Colon (tissue), 2 donors: Measurements from ENCODE around the gene PRKACB.
"Not testable (repeated sequence)": the region's sequence is repeated elsewhere in the genome, so short reads cannot be mapped to it uniquely, and the experiment has no call there.

ENCODE experiments used
- FAIRE-seq: peaks from 2 replicates; lab custom pipeline; 2012; peaks lifted over from hg19 to GRCh38; lab: Jason Lieb, UNC
- donor health status: control.
- donor health status: control.

Gene PRKACB

GRCh38 chr1:84223751-84224432 is 79.8 kb downstream of the PRKACB start:
- no peak for FAIRE-seq

- FAIRE-seq, result no peak
Measured at GRCh38 chr1:84224905-84225304, 80.8 kb downstream of the PRKACB start.

DNA sequence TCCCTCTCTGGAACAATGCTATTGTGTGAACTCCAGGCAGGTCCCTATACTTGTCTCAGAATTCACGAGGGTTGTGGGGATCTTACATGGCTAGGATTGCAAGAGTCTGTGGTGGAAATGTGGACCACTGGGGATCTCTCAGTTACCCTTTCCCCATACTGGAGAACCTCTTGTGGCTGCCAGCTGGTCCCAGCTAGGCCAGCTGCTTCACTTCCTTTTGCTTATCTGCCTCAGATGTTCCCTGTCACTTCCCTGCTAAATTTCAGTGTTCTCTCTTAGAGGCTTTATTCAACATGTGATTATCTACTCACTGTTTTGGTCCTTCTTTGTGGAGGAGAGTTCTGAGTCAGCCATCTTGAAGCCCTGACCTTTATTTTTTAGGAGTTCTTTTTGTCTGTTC is 81.6 kb downstream of the PRKACB start:
- FAIRE-seq, result no peak

GRCh38 chr1:84232676-84233075 is 88.6 kb downstream of the PRKACB start:
- not testable (repeated sequence) for FAIRE-seq

DNA sequence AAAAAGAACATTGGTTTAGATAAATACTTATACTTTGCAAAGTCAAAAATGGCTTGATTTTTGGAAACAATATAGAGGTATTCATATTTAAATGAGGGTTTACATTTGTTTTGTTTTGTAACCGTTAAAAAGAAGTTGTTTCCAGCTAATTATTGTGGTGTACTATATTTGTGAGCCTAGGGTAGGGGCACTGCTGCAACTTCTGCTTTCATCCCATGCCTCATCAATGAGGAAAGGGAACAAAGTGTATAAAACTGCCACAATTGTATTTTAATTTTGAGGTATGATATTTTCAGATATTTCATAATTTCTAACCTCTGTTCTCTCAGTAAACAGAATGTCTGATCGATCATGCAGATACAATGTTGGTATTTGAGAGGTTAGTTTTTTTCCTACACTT is 92.2 kb downstream of the PRKACB start:
- FAIRE-seq, result no peak

DNA sequence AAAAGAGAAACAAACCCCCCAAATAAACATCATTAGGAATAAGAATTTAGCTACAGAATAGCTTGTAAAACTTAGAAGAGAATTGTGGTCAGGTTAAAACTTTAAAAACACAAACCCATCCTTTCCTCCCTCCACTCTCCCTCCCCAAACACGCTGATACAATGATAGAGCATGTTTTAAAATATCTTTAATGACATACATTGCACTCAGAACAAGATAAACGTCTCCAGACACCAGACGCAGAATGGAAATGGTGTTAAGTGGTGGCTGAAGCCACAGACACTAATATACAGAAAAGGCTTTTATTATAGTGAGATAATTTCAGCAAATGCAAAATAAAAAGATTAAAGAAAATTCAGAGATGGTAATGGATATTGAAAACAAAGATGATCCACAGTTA is 98.6 kb downstream of the PRKACB start:
- no peak for FAIRE-seq

DNA sequence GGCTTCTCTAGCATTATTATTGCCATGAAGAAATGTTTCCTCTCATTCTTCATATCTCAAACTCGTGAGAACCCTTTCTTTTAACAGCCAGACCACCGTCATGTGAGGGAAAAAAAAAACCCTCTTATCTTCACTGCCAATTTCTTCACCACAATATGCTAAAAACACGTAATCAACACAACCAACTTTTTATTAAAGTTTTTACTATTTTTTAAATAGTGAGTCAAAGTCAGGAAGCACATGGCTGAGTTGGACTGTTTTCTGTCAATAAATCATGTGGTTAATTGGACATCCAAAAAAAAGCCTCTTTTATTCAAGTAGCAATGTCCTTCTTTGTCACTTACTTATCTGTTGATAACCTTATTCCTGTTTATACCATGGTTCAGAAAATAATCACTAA is 101.5 kb downstream of the PRKACB start:
- FAIRE-seq, result peak; percentile 41

GRCh38 chr1:84246213-84246612 is 102.1 kb downstream of the PRKACB start:
- FAIRE-seq, result no peak

DNA sequence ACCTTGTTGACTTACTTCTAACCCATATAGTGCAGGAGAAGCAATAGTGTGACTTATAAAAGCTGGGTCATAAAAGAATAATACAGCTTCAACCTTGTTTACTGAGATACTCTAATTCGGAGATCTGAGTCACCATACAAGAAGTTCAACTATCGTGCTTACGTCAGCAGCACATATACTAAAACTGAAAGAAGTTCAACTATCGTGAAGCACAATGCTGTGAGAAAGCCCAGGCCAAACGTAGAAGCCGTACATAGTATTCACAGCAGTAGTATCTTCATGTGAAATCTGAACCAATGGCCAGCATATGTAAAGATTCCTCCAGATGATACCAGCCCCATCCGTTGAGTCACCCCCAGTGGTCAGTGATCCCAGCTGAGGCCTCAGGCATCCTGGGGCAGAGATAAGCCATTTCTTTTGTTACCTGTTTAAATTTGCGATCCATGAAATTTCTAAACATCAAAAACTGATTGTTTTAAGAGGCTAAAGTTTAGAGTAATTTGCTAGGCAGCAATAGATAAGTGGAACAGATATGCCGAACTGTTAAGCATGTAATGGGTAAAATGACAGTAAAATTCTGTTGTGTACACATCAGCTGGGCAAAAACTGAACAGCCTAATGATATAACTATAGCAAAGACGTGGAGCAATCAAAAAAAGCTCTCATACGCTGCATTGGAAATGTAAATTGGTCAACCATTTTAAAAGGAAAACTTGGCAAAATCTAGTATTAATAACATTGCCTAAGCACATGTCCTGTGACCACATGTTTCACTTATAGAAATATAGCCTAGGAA is 103.6 kb downstream of the PRKACB start:
- no peak for FAIRE-seq

GRCh38 chr1:84250668-84251067 is 106.6 kb downstream of the PRKACB start:
- no peak for FAIRE-seq

GRCh38 chr1:84253036-84253435 is 109.0 kb downstream of the PRKACB start:
- no peak for FAIRE-seq

GRCh38 chr1:84253891-84254290 is 109.8 kb downstream of the PRKACB start:
- FAIRE-seq, result no peak

DNA sequence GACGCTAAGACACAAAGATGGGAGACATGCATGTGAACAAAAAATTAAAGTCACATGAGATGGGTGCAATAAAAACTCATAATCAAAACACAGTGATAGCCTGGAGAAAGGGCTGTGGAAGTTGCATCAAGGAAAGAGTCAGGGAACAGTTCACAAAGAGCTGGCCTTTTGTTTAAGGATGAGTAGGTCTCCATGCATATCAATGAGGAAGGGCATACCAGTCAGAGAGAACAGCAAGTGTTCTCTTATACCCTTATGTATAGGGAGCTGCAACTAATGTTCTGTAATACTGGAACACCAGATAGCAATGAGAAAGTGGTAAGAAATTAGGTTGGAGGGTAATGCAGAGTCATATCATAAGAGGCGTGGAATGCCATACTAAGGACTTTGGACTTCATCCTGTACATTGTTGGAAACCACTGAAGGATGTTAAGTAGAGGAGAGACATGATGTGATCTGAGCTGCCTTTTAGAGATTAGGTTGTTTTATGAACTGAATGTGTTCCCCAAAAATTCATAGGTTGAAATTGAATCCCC is 110.7 kb downstream of the PRKACB start:
- FAIRE-seq, result no peak

- FAIRE-seq, result no peak
Measured at GRCh38 chr1:84255582-84255981, 111.5 kb downstream of the PRKACB start.

- FAIRE-seq, result no peak
Measured at GRCh38 chr1:84257617-84258016, 113.5 kb downstream of the PRKACB start.

DNA sequence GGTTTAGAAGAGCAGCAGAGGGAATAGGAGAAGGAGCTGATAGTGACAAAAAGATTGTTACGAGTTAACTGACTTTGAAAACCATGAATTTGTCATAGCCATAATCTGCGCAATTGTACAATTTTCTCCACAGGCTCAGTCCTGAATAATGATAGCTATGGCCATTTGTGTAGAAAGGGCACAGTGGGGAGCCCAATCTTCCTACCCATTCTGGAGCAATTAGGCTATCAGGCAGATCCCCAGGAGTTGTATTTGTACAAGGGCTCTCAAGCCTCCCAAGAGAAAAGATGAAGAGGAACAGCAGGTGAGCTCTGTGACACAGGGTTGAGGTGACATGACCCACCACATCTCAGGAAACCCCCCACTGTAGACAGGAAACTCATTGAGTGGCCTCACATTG is 115.3 kb downstream of the PRKACB start:
- FAIRE-seq, result no peak

GRCh38 chr1:84259989-84260388 is 115.9 kb downstream of the PRKACB start:
- no peak for FAIRE-seq

GRCh38 chr1:84260852-84261518 is 116.9 kb downstream of the PRKACB start:
- no peak for FAIRE-seq

- no peak for FAIRE-seq
Measured at GRCh38 chr1:84264961-84265360, 120.9 kb downstream of the PRKACB start.

DNA sequence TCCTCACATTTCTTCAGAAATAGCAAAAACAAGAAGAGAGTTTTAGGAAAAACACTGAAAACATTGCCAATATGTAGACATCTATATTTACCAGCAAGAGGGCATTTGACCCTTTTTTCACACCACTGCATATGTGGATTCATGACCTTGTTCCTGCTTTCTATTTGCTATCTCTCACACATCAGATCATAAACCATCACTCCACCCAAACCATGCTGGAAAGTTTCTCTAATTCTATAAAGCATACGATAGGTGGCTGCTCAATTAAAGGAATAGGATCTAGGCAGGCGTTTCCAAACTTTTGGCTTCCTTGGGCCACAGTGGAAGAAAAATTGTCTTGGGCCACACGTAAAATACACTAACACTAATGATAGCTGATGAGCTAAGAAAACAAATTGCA is 121.8 kb downstream of the PRKACB start:
- peak; percentile 36 for FAIRE-seq

- FAIRE-seq, result no peak
Measured at GRCh38 chr1:84266748-84267147, 122.7 kb downstream of the PRKACB start.

GRCh38 chr1:84267476-84267875 is 123.4 kb downstream of the PRKACB start:
- FAIRE-seq, result no peak

DNA sequence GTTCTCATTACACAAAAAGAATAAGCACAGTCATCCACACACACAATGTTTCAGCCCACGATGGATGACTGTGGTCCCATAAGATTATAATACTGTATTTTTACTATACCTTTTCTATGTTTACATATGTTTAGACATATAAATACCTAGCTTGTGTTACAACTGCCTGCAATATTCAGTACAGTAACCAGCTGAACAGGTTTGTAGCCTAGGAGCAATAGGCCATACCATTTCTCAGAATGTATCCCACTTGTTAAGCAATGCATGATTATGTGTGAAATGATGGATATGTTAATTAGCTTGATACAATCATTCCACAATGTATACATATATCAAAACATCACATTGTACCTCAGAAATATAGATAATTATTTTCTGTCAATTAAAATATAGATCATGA is 124.3 kb downstream of the PRKACB start:
- FAIRE-seq, result peak; percentile 83
